SU-DHL-6 (cell line): ENCODE data around the gene ARHGAP45.

Source experiments
- H2AFZ ChIP-seq: fragments of 200-600 bp; sonication (generic); 2 replicates; pipeline ENCODE4 v1.6.1; 2014; ENCODE audit warnings: low read depth, mild to moderate bottlenecking, moderate library complexity, mixed read lengths, antibody characterized with exemption, low read length; ENCODE audit not compliant: severe bottlenecking
- H3F3A ChIP-seq: fragments of 200-600 bp; shearing (Covaris generic); 2 replicates; pipeline ENCODE4 v1.6.0; 2016; ENCODE audit warnings: antibody characterized with exemption, mild to moderate bottlenecking; ENCODE audit not compliant: insufficient read depth
- H3K27ac ChIP-seq: fragments of 200-600 bp; sonication (generic); 2 replicates; pipeline ENCODE4 v1.5.1; 2016; ENCODE audit warnings: low read depth, mild to moderate bottlenecking, low read length, moderate library complexity, mixed read lengths
- H3K27me3 ChIP-seq: fragments of 200-600 bp; sonication (generic), shearing (Covaris generic); 2 replicates; pipeline ENCODE4 v1.6.0; 2014; ENCODE audit warnings: mild to moderate bottlenecking, low read length
- H3K36me3 ChIP-seq: fragments of 200-600 bp; sonication (generic); 2 replicates; pipeline ENCODE4 v1.6.1; 2014; ENCODE audit warnings: mild to moderate bottlenecking, low read length, mixed read lengths
- H3K4me2 ChIP-seq: fragments of 300-600, 200-600 bp; shearing (Covaris generic), sonication (generic); 2 replicates; pipeline ENCODE4 v1.6.0; 2014; ENCODE audit warnings: low read length, low read depth, mild to moderate bottlenecking; ENCODE audit not compliant: poor library complexity, severe bottlenecking
- H3K4me3 ChIP-seq: fragments of 200-600 bp; sonication (generic); 2 replicates; pipeline ENCODE4 v1.5.1; 2014; ENCODE audit warnings: antibody characterized with exemption, low read length, mild to moderate bottlenecking, mixed read lengths; ENCODE audit not compliant: insufficient read depth, poor library complexity, severe bottlenecking
- H3K79me2 ChIP-seq: fragments of 200-600 bp; sonication (generic); 2 replicates; pipeline ENCODE4 v1.6.1; 2014; ENCODE audit warnings: mild to moderate bottlenecking, low read length, moderate library complexity; ENCODE audit not compliant: insufficient read depth
- H3K9ac ChIP-seq: fragments of 200-600 bp; sonication (generic); 2 replicates; pipeline ENCODE4 v1.7.0; 2014; ENCODE audit warnings: mild to moderate bottlenecking, low read length
- H3K9me2 ChIP-seq: fragments of 200-600 bp; sonication (generic); replicated peaks from 2 replicates; pipeline ENCODE4 v1.6.1; 2014; ENCODE audit warnings: low read length; ENCODE audit not compliant: insufficient read depth
- H3K9me3 ChIP-seq: fragments of 200-600 bp; sonication (generic); 2 replicates; pipeline ENCODE4 v1.6.1; 2014; ENCODE audit warnings: low read length, mixed read lengths; ENCODE audit not compliant: insufficient read depth
- H4K20me1 ChIP-seq: fragments of 200-600 bp; sonication (generic); 2 replicates; pipeline ENCODE4 v1.6.1; 2014; ENCODE audit warnings: low read depth, mild to moderate bottlenecking, antibody characterized with exemption, low read length, moderate library complexity, mixed read lengths
- CTCF ChIP-seq: fragments of 200-600 bp; sonication (generic); IDR thresholded peaks from one replicate; pipeline ENCODE4 v1.5.1; 2017; ENCODE audit warnings: antibody characterized with exemption, mild to moderate bottlenecking, low read length, moderate library complexity; ENCODE audit not compliant: insufficient read depth, poor library complexity, severe bottlenecking
- EZH2phosphoT487 ChIP-seq: fragments of 200-600 bp; sonication (generic), shearing (Covaris generic); conservative IDR thresholded peaks from 2 replicates; pipeline ENCODE4 v1.6.1; 2018; ENCODE audit warnings: mild to moderate bottlenecking, antibody characterized with exemption, low read length, moderate library complexity, mixed read lengths

The ARHGAP45 gene

GRCh38 chr19:1094978-1095701 is 28.2 kb downstream of the ARHGAP45 start, which contains the start of gene POLR2E:
POLR2E (minus strand) TSS chr19:1095375; CDS start chr19:1095315, 60 bp downstream.
- Histone ChIP-seq H3K79me2 (peaks cover 23% of the 10 kb centered on the region), H3K9me2 (no peaks in the 10 kb centered on the region), H3K9ac (peak within 1 kb of the TSS; percentile 82), H3K27ac (no peak within 1 kb of the TSS), H3K27me3 (no peaks in the 10 kb centered on the region), H4K20me1 (no peaks in the 10 kb centered on the region), H2AFZ (peak within 1 kb of the TSS; percentile 63), H3K4me2 (peak within 1 kb of the TSS; percentile 79), H3K36me3 (no peaks in the 10 kb centered on the region), H3K9me3 (no peaks in the 10 kb centered on the region), H3K4me3 (peak within 1 kb of the TSS; percentile 77), H3F3A (no peaks in the 10 kb centered on the region)
- TF ChIP-seq EZH2phosphoT487 (no peak), CTCF (no peak)

DNA sequence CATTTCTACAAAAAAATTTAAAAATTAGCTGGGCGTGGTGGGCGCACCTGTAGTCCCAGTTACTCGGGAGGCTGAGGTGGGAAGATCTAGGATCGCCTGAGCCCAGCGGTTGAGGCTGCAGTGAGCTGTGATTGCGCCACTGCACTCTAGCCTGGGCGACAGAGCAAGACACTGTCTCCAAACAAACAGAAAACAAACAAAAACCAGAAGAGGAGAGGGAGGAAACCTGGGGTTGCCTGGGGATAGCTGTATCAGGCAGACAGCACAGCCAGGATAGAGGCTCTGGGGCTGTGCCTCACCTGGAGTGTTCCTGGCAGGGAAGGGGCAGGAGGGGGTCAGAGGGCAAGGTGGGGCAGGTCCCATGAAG is 30.8 kb downstream of the ARHGAP45 start:
- Histone ChIP-seq H2AFZ (no peak overlapping the region), H3K79me2 (peaks cover 23% of the 10 kb centered on the region), H3K4me3 (no peak overlapping the region), H3K9me3 (no peaks in the 10 kb centered on the region), H3K27me3 (no peaks in the 10 kb centered on the region), H3K36me3 (no peaks in the 10 kb centered on the region), H3K9ac (no peak overlapping the region), H4K20me1 (no peaks in the 10 kb centered on the region), H3K9me2 (no peaks in the 10 kb centered on the region), H3K27ac (no peak overlapping the region), H3F3A (0 out of 2 replicates have a peak, but pooled peaks cover 3% of the 10 kb centered on the region), H3K4me2 (no peak overlapping the region)
- no peak for TF ChIP-seq EZH2phosphoT487

- no peak overlapping the region for H2AFZ ChIP-seq
- no peak overlapping the region for H3K27ac ChIP-seq
- no peaks in the 10 kb centered on the region for H3K27me3 ChIP-seq
- no peak overlapping the region for H3K4me2 ChIP-seq
- H3K36me3 ChIP-seq: no peaks in the 10 kb centered on the region
- H3K9me2 ChIP-seq: no peaks in the 10 kb centered on the region
- TF ChIP-seq EZH2phosphoT487 (no peak), CTCF (no peak)
- H4K20me1 ChIP-seq: no peaks in the 10 kb centered on the region
- no peaks in the 10 kb centered on the region for H3K9me3 ChIP-seq
- H3F3A ChIP-seq: 0 out of 2 replicates have a peak, but pooled peaks cover 3% of the 10 kb centered on the region
- no peak overlapping the region for H3K4me3 ChIP-seq
- H3K9ac ChIP-seq: no peak overlapping the region
- peaks cover 17% of the 10 kb centered on the region for H3K79me2 ChIP-seq
Observed at GRCh38 chr19:1098177-1099051, 31.4 kb downstream of the ARHGAP45 start.

- Histone ChIP-seq H3K27me3 (no peaks in the 10 kb centered on the region), H2AFZ (no peak overlapping the region), H4K20me1 (no peaks in the 10 kb centered on the region), H3K9ac (no peak overlapping the region), H3K4me3 (no peak overlapping the region), H3K27ac (no peak overlapping the region), H3K36me3 (no peaks in the 10 kb centered on the region), H3K79me2 (no peaks in the 10 kb centered on the region), H3K9me3 (no peaks in the 10 kb centered on the region), H3K9me2 (no peaks in the 10 kb centered on the region), H3F3A (0 out of 2 replicates have a peak, but pooled peaks cover 3% of the 10 kb centered on the region), H3K4me2 (no peak overlapping the region)
- no peak for TF ChIP-seq EZH2phosphoT487
- no peak for TF ChIP-seq CTCF
Observed at GRCh38 chr19:1101337-1101698, 34.4 kb downstream of the ARHGAP45 start.
